Subcutaneous adipose tissue (tissue), 4 donors: Measurements from ENCODE around the gene ERF. TPM values are rescaled to one million over a fixed set of nuclear protein-coding genes. Genes with fewer than 3 reads are reported as not detected.

Experiments used
- total RNA-seq, 4 donors: library from RNA; depleted of rRNA; stranded (reverse); fragments of >200 nt; gene quantifications; one replicate each; pipeline ENCODE4 v1.1.0, GENCODE V29; 2016
- TF ChIP-seq, protein P1 (sequence below): fragments of 450-650 bp; IDR thresholded peaks from one replicate; pipeline ENCODE4 v1.5.1; 2016; ENCODE audit warnings: low read depth, mild to moderate bottlenecking, control low read depth, antibody characterized with exemption, moderate library complexity

Gene ERF
- total RNA-seq, 4 donors from 2014 or later: 9.9 to 19.4 (median 14.0) TPM

DNA sequence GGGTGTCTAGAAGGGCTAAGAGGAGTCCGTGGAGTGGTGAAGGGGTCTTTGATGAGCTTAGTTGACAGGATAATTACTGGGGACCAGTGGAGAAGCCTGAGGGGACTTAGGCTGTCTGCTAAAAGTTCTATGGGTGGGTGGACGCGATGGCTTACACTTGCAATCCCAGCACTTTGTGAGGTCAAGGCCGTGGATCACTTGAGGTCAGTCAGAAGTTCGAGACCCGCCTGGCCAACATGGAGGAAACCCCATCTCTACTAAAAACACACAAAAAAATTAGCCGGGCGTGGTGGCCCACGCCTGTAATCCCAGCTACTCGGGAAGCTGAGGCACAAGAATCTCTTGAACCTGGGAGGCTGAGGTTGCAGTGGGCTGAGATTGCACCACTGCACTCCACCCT, 9.7 kb downstream of the ERF start:
- TF ChIP-seq, protein P1, sequence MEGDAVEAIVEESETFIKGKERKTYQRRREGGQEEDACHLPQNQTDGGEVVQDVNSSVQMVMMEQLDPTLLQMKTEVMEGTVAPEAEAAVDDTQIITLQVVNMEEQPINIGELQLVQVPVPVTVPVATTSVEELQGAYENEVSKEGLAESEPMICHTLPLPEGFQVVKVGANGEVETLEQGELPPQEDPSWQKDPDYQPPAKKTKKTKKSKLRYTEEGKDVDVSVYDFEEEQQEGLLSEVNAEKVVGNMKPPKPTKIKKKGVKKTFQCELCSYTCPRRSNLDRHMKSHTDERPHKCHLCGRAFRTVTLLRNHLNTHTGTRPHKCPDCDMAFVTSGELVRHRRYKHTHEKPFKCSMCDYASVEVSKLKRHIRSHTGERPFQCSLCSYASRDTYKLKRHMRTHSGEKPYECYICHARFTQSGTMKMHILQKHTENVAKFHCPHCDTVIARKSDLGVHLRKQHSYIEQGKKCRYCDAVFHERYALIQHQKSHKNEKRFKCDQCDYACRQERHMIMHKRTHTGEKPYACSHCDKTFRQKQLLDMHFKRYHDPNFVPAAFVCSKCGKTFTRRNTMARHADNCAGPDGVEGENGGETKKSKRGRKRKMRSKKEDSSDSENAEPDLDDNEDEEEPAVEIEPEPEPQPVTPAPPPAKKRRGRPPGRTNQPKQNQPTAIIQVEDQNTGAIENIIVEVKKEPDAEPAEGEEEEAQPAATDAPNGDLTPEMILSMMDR: no peak

DNA sequence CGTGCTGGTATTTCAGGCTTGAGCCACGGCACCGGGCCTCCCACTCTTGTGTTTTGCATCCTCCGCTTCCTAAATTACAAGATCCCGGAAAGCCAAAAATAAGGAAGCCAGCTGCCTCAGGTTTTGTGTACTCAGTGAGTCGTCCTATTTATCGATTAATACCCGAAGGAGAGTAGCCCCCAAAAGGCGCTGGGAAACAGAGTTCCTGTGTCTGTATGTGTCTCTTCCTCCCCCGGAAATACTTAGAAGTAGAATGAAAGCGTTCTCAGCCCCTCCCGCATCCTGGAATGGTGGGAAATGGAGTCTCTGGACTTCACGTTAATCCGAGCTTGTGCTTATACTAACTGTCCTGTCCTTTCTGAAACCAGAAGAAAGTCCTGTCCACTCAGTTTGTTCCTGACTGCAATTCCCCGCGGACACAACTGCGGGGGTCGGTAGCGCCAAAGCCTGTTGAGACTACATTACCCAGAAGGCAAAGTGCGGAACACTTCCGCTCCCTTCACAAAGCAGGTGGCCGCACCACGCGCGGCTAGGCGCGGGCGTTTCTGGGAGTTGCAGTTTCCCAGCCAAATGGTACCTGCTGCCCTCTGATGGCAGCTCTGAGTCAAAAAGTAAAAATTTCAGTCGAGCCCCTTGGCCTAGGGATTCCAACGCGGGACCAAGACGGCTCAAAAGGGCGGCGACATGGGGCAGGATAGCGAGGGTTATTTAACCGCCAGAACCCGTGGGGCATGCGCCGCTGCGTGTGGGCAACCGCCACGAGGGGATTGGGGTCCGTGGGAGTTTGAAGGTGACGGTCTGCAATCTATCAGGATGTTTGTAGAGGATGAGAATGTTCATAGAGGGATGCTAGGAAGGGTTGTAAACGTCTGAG, 10.3 kb downstream of the ERF start:
- TF ChIP-seq, protein P1: no peak

DNA sequence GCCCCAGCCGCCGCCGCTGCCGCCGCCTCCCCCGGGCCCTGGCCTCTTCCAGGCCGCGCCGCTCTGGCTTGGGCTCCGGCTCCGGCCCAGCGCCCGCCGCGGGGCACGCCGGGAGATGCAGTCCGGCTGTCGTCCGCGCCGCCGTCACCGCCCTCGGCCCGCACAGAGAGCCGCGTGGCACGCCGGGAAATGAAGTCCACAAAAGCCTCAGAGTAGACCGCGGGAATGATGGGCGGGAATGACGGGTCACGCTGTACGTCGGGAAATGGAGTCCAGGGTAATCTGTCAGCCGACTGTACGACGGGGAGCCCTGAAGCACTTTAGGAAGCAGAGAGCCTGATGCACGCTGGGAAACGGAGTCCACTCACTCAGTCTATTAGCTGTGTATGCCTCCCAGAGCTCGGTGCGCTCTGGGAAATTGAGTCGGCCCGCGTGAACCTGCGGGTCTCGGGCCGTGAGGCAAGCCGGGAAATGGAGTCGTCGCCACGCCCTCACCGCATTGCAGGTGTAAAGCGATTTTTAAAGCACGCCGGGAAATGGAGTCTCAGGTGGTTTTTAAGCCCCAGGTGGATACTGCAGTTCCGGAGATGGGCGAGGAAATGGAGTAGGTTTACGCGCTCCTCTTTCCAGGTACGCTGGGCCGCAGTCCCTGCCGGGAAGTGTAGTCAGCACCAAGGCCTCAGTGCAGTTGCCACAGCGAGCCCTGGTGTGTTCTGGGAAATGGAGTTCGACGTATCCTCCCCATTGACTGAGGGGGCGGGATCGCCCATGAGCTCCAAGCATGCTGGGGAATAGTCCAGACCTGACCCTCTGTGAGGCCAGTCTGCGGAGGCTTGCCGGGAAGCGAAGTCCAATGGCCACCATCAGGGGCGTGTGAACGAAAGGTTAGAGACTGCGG, 12.2 kb downstream of the ERF start, which contains the start of gene GSK3A:
Gene GSK3A, minus strand, starts transcription at position 91 of the 898 bp plus-strand sequence. CDS start 137 bp downstream, outside the sequence.
- TF ChIP-seq, protein P1: no peak

DNA sequence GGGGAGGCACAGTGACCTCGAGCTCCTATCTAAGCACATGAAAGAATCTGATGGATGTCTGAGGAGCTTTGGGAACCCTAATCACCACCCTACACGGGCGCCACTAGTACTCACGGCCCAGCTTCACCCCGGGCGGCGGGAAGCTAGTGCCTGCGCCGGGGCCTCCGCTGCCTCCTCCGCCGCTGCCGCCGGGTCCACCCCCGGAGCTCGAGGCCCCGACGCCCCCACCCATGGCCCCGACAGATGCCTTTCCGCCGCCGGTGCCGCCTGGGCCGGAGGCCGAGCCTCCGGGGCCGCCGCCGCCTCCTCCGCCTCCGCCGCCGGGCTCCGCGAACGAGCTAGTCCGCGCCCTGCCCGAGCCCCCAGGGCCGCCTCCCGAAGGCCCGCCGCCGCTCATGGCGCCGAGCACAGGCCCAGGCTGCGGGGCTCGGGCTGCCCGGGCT, 12.8 kb downstream of the ERF start:
- TF ChIP-seq, protein P1: no peak

DNA sequence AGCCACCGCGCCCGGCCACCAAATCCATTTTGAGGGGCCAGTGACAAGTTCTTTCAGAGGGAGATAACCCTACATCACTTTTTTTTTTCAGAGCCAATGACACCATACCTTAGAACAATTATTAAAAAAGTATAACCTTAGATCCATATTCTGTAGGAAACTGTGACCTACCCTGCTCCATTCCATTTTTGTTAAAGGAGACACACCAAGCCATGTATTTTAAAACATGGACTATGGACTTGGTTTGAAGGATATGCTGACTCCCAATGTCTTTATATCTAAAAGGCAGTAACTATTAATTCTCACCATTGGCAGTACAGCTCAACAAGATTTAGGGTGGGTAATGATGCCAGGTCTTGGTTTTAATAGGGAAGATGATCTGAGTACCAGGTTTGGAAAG, 13.6 kb downstream of the ERF start:
- TF ChIP-seq, protein P1: no peak

DNA sequence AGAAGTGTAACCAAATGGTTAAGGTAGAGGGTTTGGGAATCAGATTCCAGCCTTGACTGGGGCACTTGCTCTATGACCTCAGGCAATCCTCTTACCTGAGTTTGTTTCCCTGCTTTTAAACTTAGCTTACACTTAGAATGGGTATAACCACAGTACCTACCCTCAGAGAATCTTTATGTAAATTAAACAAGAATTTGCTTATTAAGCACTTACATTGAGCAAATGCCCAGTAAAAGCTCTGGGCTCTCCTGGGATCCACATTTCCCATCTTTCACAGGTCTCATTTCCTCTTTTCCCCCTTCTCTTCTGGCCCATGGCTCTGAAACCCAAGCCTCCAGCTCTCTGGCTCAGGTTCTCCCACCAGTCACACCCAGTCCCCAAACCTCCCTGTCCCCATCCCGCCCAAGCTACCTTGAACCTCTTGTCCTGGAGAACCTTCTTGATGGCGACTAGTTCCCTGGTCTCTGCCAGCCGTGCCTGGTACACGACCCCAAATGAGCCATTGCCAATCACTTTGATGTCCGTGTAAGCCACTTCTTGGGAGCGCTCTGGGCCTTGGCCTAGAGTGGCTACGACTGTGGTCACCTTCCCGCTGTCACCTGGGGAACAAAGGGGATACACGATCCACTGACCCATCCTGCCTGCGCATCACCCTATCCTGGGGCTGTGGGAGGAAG, 15.2 kb downstream of the ERF start:
- TF ChIP-seq, protein P1: no peak
